HG02763 (cell line): ENCODE data around the gene LPP.

ENCODE experiments used
- ATAC-seq: cut with Tn5 transposase; IDR thresholded peaks from one replicate; pipeline ENCODE4 v1.9.1; 2021; ENCODE audit warnings: mild to moderate bottlenecking, moderate library complexity; ENCODE audit not compliant: unreplicated experiment

The LPP gene

DNA sequence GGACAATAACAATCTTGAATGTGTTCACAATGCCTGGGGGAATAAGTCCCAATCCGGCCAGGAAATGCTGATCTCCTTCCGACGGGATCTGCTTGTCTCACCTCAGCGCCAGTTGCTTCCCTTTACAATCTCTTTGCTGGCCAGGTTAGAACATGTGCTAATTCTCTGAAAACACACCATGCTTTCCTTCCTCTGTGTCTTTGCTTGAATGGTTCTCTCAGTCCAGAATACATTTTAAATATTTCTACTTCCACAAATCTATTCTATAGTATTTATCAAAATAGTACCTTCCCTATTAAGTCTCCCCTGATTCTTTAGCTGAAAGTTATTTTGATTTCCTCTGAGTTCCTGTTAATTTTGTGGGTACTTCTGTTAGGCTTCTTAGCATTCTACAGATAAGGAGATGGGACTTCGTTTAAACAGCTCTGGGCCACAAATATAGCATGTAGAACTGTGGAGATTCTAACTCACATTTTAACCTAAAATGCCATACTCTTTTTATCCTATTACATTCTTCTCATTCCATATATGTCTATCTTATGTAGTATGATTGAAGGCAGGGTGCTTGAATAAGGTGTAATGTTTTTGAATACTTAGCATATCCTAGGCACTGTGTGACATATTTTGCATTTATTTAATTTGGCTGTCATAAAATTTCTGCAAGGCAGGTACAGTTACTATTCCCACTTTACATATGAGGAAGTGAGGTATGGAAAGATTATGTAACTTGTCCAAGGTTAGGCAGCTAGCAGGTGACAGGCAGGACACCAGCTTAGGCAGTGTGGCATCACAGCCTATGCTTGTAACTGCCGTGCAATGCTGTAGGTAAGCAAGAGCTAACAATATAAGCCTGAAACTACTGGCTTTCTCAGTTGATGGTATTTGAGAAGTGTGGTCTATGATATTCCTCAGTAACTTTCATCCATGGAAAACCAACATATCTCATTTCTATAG lies 299.8 kb downstream of the LPP start:
- ATAC-seq: no peak

DNA sequence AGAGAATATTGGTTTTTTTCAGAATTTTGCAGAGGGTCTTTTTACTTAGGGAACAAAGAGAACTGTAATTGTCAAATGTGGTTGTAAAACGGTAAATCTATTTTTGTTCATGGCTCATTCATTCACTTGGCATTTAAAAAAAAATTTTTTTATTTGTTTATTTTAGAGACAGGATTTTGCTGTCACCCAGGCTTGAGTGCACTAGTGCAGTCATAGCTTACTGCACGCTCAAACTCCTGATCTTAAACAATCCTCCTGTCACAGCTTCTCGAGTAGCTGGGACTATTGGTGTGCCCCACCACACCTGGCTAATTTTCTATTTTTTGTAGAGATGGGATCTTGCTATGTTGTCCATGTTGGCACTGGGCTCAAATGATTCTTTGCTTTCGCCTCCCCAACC lies 301.8 kb downstream of the LPP start:
- ATAC-seq: no peak

DNA sequence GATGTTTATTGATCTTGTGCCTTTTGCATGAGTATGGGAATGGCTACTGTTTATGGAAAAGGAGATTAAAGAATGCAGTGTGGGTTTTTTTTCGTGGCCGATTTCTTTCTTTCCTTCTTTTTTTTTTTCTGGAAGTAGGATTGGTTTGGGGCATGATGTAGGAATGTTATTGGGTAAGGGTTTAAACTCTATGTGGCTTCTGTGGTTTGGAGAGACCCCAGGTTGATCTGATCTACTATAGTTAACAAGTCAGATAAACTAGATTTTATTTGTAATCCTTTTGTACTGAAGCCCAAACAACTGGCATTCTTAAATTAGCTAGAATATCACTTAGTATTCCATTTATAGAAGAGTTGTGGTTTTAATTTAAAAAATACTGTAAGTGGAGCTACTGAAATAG lies 304.8 kb downstream of the LPP start:
- ATAC-seq: no peak

DNA sequence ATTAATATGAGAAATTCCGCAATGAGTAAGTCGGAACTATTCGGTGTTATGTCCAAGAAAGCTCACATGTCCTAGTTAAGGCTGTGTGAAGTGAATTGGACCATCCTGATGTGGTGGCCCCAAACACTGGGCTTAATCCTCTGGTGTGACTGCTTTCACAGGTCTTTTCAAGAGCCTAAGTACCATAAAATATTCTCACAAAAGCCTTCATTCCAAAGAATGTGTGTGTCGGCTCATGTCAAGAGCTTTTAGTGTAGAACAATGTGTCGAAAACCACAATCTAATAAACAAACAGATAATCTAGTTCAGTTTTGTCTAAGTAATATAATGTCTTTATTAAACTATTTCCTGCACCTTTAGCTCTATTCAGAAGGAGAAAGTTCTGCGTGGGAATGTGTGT lies 311.4 kb downstream of the LPP start:
- no peak for ATAC-seq

DNA sequence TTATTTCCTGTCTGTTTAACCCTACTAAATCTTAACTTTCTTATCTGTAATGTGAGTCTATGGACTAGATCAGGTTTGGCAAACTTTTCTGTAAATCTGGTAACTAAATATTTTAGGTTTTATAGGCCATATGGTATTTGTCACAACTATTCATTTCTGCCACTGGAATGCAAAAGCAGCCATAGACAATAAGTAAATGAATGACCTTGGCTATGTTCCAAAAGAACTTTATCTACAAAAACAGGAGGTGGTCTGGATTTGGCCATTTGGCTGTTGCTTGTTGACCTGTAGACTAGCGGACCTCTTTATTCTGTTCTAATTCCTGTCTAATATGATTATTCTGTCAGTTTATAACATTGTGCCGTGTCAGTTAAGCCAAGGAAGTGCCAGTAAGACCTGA lies 314.2 kb downstream of the LPP start:
- ATAC-seq: no peak

DNA sequence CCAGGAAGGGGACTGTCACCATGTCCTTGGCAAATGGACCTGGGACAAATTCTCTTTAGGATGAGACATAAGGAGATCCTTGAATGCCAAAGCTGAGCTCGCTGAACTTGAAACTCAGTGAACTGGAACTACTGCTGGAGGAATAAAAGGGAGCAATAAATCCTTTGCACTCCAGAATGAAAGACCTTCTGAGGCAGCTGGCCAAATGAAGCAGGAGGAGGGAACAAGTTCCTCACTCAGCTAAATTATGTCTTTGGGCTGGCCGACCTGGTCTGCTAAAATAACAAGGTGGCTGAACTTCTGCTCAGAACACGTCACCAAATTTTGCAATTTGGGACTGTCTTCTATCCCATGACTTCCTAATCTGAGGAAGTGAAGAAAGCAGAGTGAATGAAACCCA lies 314.7 kb downstream of the LPP start:
- ATAC-seq: no peak

DNA sequence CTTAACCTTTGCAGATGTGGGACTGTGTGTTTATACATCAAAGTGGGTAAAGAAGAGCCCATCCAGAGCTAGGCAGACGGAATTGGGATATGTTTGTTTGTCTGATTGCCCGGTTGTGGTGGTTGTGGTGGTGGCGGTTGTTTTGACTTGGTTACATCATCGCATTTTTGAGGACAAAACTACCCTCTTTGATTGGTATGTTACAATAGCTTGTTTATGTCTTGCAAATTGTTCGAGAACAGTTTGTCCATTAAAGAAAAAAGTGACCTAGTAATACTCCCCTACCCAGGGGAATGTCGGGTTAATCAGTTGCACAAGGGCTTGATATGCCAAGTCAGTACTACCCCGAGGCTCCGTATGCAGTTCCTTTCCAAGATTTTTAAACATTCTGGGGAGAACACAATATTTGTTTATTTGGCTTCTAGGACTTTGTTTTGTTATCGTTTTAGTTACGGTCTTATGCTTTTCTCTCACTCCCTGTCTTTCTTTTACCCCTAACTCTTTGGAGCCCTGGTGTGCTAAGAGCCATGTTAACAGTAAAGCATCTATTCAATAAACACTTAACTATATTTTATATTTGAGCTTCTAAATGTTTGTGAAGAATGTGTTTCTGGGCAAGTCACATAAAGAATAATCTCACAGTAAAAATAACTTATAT lies 315.4 kb downstream of the LPP start:
- ATAC-seq: no peak

DNA sequence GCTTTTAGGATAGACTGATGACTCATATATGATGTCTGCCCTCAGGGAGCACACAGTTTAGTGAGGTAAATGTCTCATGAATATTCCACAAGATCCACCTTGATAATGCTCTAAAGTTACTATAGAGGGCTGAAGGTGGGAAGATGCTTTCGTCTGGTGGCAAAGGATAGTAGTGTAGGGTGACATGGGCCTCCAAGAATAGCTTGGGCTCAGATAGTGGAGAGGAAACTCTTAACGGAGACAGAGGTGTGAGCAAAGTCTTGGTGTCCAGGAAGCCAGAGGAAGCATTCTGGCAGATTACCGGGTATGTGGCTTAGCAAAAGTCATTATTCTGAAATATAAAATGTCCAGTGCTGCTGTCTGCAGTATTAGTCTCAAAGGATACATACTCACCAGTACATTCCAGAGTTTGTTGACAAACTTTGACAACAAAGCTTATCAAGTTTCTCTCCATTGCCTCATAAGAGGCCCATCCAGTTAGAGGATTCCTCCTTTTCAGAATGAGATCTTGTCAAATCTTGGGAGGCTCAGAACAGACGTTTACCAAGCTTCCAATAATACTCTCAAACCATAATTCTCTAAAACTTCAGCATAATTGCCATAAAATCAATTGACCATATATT lies 316.7 kb downstream of the LPP start:
- no peak for ATAC-seq

DNA sequence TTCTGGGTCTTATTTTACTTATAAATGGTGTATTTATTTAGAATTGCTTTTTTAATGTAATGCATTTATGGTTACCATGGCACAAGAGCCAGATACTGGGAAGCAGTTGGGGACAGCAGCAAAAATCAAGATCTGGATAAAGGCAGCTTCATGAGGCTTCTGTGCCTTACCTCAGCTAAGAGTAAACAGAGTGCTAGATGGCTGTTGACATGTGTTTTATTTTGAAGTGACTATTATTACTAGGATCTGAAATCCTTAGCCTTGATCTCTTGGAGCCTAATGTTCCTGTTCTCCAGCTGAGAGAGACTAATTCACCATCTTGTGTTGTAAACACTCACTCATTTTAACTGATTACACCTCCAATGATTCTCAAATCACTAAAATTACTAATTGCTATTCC lies 317.8 kb downstream of the LPP start:
- no peak for ATAC-seq

DNA sequence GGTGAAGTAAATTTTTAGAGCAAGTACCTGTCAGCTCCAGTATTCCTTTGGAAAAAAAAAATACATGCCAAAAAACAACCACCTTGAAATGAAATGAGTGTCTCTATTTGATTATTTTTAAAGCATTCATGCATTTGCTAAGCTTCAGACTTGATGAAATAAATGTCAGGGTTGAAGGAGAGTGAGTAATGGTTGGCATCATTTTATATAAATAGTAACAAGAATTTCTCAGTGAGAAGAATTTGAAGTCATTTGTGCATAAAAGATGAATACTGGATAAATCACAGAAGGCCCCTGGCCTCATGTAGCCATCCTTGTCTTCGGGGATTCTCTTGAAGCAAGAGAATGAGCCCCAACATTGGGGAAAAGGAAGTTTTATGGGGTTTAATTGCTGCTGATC lies 318.4 kb downstream of the LPP start:
- ATAC-seq: no peak

DNA sequence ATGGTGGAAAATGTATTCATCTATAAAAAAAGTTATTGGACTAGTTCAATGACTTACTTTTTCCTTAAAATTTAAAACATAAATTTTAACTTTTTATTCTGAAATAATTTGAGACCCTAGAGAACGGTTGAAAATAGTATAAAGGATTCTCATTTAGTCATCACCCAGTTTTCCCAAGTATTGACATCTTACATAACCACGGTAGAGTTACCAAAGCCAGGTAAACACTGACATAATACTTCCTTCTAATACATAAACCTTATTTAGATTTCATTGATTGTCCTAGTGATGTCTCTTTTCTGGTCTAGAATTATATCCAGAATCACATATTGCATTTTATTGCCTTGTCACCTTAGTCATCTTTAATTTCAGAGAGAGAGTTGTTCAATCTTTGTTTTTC lies 319.1 kb downstream of the LPP start:
- ATAC-seq: no peak

DNA sequence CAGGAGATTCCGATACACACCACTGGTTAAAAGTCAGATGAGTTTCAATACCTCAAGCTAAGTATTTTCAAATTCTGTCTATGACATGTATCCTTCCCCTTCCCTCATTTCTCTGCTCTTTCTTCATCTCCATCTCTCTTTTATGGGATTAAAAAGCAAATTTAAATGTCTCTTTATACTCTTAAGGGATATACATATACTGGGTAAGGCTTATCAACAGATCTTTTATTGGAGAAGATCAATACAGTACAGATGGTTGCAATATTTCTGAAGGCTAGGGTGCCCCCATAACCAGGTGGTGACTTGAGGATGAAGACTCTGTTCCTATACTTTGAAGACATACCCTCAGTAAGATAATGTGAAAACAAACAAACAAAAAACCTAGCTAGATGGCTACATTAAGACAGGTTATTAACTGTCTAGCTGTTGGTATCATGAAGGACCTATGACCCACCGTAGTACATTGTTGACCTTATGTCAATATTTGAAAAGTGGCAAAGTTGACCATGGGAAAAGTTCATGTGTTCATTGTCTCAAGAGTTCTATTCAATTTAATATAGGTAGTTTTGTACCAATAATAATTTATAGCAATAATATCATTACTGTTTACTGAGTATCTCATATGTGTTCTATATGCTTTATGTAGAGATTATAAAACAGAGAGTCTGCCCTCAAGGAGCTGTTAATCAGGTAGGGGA lies 319.8 kb downstream of the LPP start:
- no peak for ATAC-seq

DNA sequence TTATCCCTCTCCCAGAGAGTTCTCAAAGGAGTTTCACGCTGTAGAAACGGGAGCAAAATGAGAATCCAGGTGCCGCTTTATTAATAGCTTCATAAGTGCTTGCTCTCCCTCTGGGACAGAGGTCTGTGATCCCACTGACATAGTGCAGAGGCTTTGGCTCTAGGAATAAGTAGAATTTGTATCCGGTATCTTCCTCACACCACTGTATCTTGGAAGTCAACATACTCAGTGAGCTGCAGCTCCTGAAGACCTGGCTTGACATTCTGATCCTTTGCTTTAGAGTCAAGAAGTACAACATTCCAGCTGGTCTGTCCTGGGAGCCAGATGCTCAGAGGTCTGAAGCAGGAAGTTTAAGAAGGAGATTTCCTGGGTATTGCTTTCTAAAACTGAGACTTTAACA lies 323.0 kb downstream of the LPP start:
- ATAC-seq: no peak

DNA sequence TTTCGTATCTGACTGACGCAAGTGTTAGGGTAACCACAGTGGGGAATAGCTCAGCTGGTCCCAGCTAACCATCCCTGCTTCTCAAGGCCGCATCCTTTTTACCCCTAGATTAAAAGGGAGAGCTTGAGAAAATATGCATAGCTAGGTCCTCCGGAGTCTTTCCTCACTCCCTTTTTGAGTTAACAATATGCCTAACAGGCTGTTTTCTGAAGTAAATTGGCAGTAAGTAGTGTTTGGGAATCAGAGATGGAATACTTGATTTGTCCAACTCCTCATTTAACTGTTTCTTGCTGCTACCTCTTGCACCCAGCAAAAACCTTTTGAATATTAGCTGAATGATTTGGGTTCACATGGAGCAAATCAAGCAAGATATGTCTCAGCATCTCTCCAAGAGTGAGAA lies 326.1 kb downstream of the LPP start:
- ATAC-seq: no peak

DNA sequence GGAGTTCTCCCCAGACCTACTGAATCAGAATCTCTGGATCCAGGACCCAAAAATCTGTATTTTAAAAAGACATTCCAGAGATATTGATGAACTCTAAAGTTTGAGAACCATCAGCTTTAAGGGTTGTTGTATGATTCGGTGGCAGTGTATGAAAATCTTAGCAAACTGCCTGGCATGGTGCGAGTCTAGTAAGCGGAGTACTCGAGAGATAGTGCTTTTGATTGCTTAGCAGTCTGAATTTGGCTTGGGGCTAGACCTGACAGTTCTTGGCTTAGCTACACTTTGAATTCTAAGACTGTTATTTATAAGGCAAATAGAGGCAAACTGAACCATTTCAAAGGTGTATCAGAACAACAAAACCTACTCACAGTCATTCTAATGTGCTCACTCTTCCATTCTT lies 329.0 kb downstream of the LPP start:
- no peak for ATAC-seq

DNA sequence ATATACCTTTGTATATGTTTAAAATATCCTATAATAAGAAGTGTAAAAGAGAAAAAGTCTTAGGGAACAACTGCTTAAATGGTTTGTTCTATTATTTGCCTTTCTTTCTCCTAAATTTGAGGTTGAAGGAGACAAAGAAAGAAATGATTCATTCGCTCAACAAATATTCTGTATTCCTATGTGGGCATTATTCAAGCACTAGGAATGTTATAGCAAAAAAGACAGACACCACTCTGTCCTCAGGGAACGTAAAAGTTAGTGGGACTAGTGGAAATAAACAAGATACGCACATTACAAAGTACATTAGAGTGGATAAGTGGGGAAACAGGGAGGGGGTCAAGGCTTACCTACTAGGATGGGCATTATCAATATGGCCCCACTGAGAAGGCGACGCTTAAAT lies 332.2 kb downstream of the LPP start:
- ATAC-seq: no peak

DNA sequence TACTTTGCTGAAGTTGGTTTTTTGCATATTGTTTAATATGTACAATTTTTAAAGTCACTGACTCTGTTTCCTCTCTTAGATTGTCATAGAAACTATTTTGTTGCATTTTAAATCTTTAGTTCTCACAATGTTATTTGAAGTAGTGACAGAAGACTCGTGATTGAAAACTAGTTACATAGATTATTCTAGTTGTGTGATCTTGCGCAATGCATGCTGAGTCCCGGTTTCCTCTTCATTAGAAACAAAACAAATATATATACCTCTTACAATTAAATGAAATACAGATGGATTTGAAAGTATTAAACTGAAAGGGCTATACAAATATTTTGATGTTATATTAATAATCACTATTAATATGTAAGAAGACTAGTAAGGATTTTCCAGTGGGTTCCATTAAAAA lies 333.0 kb downstream of the LPP start:
- ATAC-seq: no peak

DNA sequence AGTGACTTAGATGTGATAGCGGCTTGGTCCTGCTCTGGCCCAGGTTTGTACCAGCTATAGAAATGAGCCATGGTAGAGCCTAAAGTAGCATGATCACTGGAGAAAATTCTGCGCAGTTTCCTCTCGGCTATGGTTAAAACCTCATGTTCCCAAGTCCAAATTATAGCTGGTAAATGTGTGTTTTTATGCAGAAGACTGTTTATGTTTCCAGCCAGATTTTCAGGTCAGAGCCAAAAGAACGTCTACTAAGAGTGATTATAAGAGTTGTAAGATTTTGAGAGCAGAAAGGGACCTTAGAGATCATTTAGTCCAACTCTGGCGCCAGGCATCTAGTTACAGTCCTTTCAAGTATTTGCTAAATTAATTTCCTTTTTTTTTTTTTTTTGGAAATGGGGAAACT lies 333.7 kb downstream of the LPP start:
- ATAC-seq: no peak

DNA sequence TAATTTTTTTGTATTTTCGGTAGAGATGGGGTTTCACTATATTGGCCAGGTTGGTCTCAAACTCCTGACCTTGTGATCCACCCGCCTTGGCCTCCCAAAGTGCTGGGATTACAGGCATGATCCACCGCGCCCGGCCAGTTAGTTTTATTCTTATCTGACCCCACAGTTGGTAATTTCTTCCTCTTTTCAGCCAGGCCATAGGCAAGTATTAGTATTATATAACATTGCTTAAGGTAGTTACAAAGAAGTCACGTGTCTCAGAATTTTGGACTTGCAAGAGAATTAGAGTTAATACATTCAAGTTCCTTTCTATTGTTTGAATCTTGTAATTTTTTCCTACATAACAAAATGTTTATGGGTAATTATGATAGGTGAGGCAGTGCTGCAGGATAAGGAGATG lies 334.8 kb downstream of the LPP start:
- no peak for ATAC-seq

DNA sequence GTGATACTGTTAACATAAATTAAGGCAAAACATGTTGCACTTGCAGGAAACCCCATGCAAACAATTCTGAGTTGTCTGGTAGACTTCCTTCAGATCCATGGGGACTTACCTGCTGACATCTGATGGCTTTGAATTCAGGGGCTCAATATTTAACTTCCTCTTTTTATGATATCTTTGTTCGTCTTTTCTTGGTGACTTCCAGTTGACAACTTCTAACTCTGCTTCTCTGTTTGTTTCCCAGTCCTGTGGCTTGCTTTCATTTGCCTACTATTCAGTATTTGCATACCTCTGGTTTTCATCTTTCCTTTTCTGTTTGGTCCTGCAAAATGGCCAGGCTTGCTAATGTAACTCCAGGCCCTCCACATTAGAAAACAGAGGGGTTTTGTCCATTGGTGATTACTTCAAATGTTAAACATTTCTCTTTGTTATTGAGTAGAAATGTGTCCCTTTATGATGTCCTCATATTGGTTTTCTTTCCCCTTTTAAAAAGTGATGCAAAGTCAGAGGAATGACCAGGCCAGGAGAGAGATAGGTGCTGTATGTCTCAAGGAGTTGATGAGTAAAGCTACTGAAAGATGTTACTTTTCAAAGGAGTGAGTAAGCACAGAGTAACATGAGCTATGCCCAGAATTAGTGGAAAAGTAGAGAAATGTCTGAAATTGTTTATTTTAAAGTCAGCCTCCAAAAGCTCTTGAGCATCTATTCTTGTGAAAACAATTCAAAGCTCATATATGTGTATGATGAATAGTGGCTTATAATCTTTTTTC lies 335.9 kb downstream of the LPP start:
- ATAC-seq: no peak

DNA sequence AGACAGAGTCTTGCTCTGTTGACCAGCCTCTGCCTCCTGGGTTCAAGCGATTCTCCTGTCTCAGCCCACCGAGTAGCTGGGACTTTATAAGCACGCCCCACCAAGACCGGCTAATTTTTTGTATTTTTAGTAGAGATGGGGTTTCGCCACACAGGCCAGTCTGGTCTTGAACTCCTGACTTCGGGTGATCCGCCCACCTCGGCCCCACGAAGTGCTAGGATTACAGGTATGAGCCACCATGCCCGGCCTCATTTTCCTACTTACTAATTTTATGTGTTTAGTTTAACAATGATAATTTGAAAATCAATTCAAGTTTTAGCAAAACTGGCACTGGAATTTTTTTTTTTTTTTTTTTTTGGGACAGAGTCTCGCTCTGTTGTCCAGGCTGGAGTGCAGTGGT lies 336.5 kb downstream of the LPP start:
- no peak for ATAC-seq
